HepG2 (cell line): ENCODE measurements around the gene ABCD1. TPM values are rescaled to one million over a fixed set of nuclear protein-coding genes. Genes with fewer than 3 reads are reported as not detected.

Experiments used
- ARNTL ChIP-seq: sonication (generic); formaldehyde crosslinking; IDR thresholded peaks from 2 replicates; pipeline ENCODE4 v1.4.0; 2020; ENCODE audit warnings: mild to moderate bottlenecking, missing genetic modification reagents
- ASH2L ChIP-seq: fragments of 300-600, 200-600 bp; sonication (generic); IDR thresholded peaks from 2 replicates; pipeline ENCODE4 v1.7.0; 2017; ENCODE audit warnings: low read depth, mild to moderate bottlenecking, moderate library complexity, mixed read lengths, low read length; ENCODE audit not compliant: insufficient read length
- BORCS8-MEF2B ChIP-seq: sonication (generic); formaldehyde crosslinking; IDR thresholded peaks from 2 replicates; pipeline ENCODE4 v1.8.0; 2022; ENCODE audit warnings: mild to moderate bottlenecking, missing genetic modification reagents
- ELF3 ChIP-seq: IDR thresholded peaks from 2 replicates; pipeline ENCODE4 v1.6.1; 2016; ENCODE audit warnings: missing genetic modification reagents, missing compliant biosample characterization
- ELF4 ChIP-seq: sonication (generic); formaldehyde crosslinking; IDR thresholded peaks from 2 replicates; pipeline ENCODE4 v1.5.0; 2020; ENCODE audit warnings: missing genetic modification reagents, mild to moderate bottlenecking, moderate library complexity, borderline replicate concordance
- GABPA ChIP-seq, 2 experiments: IDR thresholded peaks; 2 replicates each; pipeline ENCODE4 v1.6.1; 2011 to 2016; ENCODE audit warnings: low read depth in 2 of 2, low read length in 1 of 2, missing biosample characterization in 1 of 2, missing genetic modification characterization in 1 of 2
- MEF2D ChIP-seq: sonication (generic); formaldehyde crosslinking; IDR thresholded peaks from 2 replicates; pipeline ENCODE4 v1.5.1; 2020; ENCODE audit warnings: mild to moderate bottlenecking, missing genetic modification reagents
- MXI1 ChIP-seq: IDR thresholded peaks from 3 replicates; pipeline ENCODE4 v1.6.1; 2012; ENCODE audit warnings: low read depth, low read length, inconsistent platforms, borderline replicate concordance
- NCOA2 ChIP-seq: sonication (generic); formaldehyde crosslinking; IDR thresholded peaks from 2 replicates; pipeline ENCODE4 v1.8.0; 2022; ENCODE audit warnings: inconsistent platforms
- RAD21 ChIP-seq: fragments of 450-650 bp; formaldehyde crosslinking; IDR thresholded peaks from 2 replicates; pipeline ENCODE4 v1.5.0; 2020; ENCODE audit warnings: mild to moderate bottlenecking
- SCMH1 ChIP-seq: sonication (generic); formaldehyde crosslinking; IDR thresholded peaks from 2 replicates; pipeline ENCODE4 v1.9.0; 2021; ENCODE audit warnings: missing genetic modification reagents, mild to moderate bottlenecking, borderline replicate concordance
- TEAD2 ChIP-seq: sonication (generic); formaldehyde crosslinking; IDR thresholded peaks from 2 replicates; pipeline ENCODE4 v1.9.0; 2021; ENCODE audit warnings: missing genetic modification reagents
- TOPORS ChIP-seq: sonication (generic); formaldehyde crosslinking; IDR thresholded peaks from 2 replicates; pipeline ENCODE4 v1.8.0; 2023; ENCODE audit warnings: mild to moderate bottlenecking, missing genetic modification reagents
- ZNF253 ChIP-seq: sonication (generic); formaldehyde crosslinking; IDR thresholded peaks from 2 replicates; pipeline ENCODE4 v1.8.0; 2022; ENCODE audit warnings: mild to moderate bottlenecking, missing genetic modification reagents, borderline replicate concordance
- ZNF44 ChIP-seq: sonication (generic); formaldehyde crosslinking; IDR thresholded peaks from 2 replicates; pipeline ENCODE4 v1.5.1; 2020; ENCODE audit warnings: mild to moderate bottlenecking, missing genetic modification reagents
- ZNF451 ChIP-seq: sonication (generic); formaldehyde crosslinking; IDR thresholded peaks from 2 replicates; pipeline ENCODE4 v1.5.0; 2020; ENCODE audit warnings: mild to moderate bottlenecking, missing genetic modification reagents
- ZNF780A ChIP-seq: sonication (generic); formaldehyde crosslinking; IDR thresholded peaks from 2 replicates; pipeline ENCODE4 v1.8.0; 2022; ENCODE audit warnings: mild to moderate bottlenecking, missing genetic modification reagents, moderate library complexity
- ZSCAN12 ChIP-seq: sonication (generic); formaldehyde crosslinking; IDR thresholded peaks from 2 replicates; pipeline ENCODE4 v1.9.0; 2021; ENCODE audit warnings: mild to moderate bottlenecking, missing genetic modification reagents
- polyA plus RNA-seq, 8 experiments: library from polyadenylated mRNA; depleted of rRNA in 3 of 8; stranded (reverse) in 7 of 8; unstranded in 1 of 8; fragments of >200 nt; fragmentation: Illumina TruSeq in 4 of 8; extraction: Trizol in 4 of 8; gene quantifications; 2 replicates each; pipeline versions ENCODE4 v1.2.1 to v1.2.3, GENCODE V29; 2011 to 2016; ENCODE audit warnings: low read depth in 4 of 8, missing spikeins in 1 of 8, mixed read lengths in 1 of 8; ENCODE audit not compliant: insufficient read depth in 1 of 8
- total RNA-seq, 5 experiments: library from RNA; depleted of rRNA; stranded (reverse); fragments of >200 nt; fragmentation: Illumina TruSeq; extraction: Trizol; gene quantifications; 2 replicates each; pipeline ENCODE4 v1.2.3, GENCODE V29; 2016; ENCODE audit warnings: low read depth in 1 of 5
- TF ChIP-seq, protein P1 (sequence below): IDR thresholded peaks from 2 replicates; pipeline ENCODE4 v1.6.1; 2016; ENCODE audit warnings: mild to moderate bottlenecking, missing biosample characterization, missing genetic modification reagents
- TF ChIP-seq, protein P2 (sequence below): sonication (generic); formaldehyde crosslinking; IDR thresholded peaks from 2 replicates; pipeline ENCODE4 v1.5.0; 2020; ENCODE audit warnings: missing genetic modification reagents, mild to moderate bottlenecking, borderline replicate concordance
- TF ChIP-seq, protein P3 (sequence below): sonication (generic); IDR thresholded peaks from 2 replicates; pipeline ENCODE4 v1.6.1; 2016; ENCODE audit warnings: low read depth, borderline replicate concordance
- TF ChIP-seq, protein P4 (sequence below): sonication (generic); formaldehyde crosslinking; IDR thresholded peaks from 2 replicates; pipeline ENCODE4 v1.8.1; 2023; ENCODE audit warnings: missing genetic modification reagents, mild to moderate bottlenecking, borderline replicate concordance
- TF ChIP-seq, protein P5 (sequence below): sonication (generic); formaldehyde crosslinking; IDR thresholded peaks from 2 replicates; pipeline ENCODE4 v1.4.0; 2020; ENCODE audit warnings: mild to moderate bottlenecking, missing genetic modification reagents
- TF ChIP-seq, protein P6 (sequence below): sonication (generic); formaldehyde crosslinking; IDR thresholded peaks from 2 replicates; pipeline ENCODE4 v1.4.0; 2020; ENCODE audit warnings: mild to moderate bottlenecking, missing genetic modification reagents

Gene ABCD1
- total and polyA plus RNA-seq, 2 of the 13 experiments (the other 11 are each of a cell fraction or from before 2014, with no cell fraction given) = 11.4 to 15.9 TPM

DNA sequence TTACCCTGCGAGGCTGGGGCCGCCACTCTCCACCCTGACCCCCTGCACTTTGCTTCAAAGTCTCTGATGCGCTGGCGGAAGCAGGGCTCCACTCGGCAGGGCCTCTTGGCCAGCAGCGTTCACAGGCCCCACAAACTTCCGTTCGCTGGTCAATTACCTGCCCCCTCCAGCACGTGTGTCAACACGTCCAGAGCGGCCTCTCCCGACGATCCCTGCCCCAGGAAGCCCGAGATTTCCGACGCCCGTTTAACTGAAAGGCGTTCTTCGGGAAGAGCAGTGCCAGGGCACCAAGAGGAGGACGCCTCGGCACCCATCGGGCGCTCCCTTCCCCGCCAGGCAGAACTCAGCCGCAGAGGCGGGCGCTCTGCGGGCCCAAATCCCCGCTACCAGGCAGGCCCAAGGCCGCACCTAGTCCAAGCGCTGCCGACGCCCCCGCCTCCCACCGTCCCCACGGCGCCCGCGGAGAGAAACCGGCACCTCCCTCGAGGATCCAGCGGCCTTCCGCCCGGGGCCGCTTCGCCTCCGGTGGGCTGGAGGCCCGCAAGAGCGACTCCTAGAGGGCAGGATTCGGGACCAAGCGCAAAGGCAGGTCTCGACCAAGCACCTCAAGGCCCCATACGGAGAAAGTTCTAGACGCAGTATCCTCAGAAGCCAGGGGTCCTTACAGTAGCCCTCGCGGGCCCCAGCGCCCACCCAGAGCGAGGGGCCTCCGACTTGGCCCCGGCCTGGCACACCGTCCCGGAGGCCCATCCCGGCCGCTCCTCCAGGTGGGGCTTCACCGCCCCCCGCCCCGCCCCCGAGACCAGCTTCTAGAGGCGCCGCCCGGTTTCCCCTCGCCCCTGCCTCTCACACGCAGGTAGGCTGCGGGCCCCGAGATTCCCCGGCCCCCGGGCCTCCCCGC is 1.1 kb upstream of the ABCD1 start (continued):
- TF ChIP-seq, protein P1, sequence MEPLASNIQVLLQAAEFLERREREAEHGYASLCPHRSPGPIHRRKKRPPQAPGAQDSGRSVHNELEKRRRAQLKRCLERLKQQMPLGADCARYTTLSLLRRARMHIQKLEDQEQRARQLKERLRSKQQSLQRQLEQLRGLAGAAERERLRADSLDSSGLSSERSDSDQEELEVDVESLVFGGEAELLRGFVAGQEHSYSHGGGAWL = 0 out of 2 replicates have a peak, but pooled peaks have one; percentile 25
- TF ChIP-seq ASH2L = peak; percentile 26
- TF ChIP-seq MEF2D (CRISPR knock-in tag) = peak; percentile 24; the same call in 1 of the 2 replicates
- TF ChIP-seq GABPA (IDR thresholded peaks at IDR 0.05; ENCODE audit: low read depth, low read length) = no peak
- TF ChIP-seq GABPA (CRISPR knock-in tag; IDR thresholded peaks at IDR 0.05; ENCODE audit: low read depth) = peak; percentile 82
- peak; percentile 73; the same call in 1 of the 3 replicates for TF ChIP-seq MXI1
- TF ChIP-seq SCMH1 (CRISPR knock-in tag) = no peak
- TF ChIP-seq ZSCAN12 (CRISPR knock-in tag) = no peak
- 0 out of 2 replicates have a peak, but pooled peaks have one; percentile 39 for TF ChIP-seq NCOA2 (CRISPR knock-in tag)
- TF ChIP-seq RAD21 (CRISPR knock-in tag) = no peak
- TF ChIP-seq, protein P2, sequence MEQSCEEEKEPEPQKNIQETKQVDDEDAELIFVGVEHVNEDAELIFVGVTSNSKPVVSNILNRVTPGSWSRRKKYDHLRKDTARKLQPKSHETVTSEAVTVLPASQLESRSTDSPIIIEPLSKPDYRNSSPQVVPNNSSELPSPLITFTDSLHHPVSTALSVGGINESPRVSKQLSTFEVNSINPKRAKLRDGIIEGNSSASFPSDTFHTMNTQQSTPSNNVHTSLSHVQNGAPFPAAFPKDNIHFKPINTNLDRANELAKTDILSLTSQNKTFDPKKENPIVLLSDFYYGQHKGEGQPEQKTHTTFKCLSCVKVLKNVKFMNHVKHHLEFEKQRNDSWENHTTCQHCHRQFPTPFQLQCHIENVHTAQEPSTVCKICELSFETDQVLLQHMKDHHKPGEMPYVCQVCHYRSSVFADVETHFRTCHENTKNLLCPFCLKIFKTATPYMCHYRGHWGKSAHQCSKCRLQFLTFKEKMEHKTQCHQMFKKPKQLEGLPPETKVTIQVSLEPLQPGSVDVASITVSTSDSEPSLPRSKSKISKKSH = 0 out of 2 replicates have a peak, but pooled peaks have one; percentile 48
- TF ChIP-seq ZNF780A (CRISPR knock-in tag) = no peak
- no peak for TF ChIP-seq ZNF253 (CRISPR knock-in tag)
- TF ChIP-seq ELF3 (CRISPR knock-in tag) = peak; percentile 67
- TF ChIP-seq ELF4 (CRISPR knock-in tag) = 0 out of 2 replicates have a peak, but pooled peaks have one; percentile 52
- TF ChIP-seq, protein P3, sequence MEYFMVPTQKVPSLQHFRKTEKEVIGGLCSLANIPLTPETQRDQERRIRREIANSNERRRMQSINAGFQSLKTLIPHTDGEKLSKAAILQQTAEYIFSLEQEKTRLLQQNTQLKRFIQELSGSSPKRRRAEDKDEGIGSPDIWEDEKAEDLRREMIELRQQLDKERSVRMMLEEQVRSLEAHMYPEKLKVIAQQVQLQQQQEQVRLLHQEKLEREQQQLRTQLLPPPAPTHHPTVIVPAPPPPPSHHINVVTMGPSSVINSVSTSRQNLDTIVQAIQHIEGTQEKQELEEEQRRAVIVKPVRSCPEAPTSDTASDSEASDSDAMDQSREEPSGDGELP = peak; percentile 24; the same call in 1 of the 2 replicates
- peak; percentile 56; the same call in 1 of the 2 replicates for TF ChIP-seq BORCS8-MEF2B (CRISPR knock-in tag)
- TF ChIP-seq ZNF44 (CRISPR knock-in tag) = 0 out of 2 replicates have a peak, but pooled peaks have one; percentile 47
- TF ChIP-seq, protein P4, sequence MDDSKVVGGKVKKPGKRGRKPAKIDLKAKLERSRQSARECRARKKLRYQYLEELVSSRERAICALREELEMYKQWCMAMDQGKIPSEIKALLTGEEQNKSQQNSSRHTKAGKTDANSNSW (CRISPR knock-in tag) = no peak
- TF ChIP-seq, protein P5, sequence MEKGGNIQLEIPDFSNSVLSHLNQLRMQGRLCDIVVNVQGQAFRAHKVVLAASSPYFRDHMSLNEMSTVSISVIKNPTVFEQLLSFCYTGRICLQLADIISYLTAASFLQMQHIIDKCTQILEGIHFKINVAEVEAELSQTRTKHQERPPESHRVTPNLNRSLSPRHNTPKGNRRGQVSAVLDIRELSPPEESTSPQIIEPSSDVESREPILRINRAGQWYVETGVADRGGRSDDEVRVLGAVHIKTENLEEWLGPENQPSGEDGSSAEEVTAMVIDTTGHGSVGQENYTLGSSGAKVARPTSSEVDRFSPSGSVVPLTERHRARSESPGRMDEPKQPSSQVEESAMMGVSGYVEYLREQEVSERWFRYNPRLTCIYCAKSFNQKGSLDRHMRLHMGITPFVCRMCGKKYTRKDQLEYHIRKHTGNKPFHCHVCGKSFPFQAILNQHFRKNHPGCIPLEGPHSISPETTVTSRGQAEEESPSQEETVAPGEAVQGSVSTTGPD = no peak
- TF ChIP-seq TEAD2 = no peak
- TF ChIP-seq ARNTL (CRISPR knock-in tag) = peak; percentile 85
- TF ChIP-seq, protein P6, sequence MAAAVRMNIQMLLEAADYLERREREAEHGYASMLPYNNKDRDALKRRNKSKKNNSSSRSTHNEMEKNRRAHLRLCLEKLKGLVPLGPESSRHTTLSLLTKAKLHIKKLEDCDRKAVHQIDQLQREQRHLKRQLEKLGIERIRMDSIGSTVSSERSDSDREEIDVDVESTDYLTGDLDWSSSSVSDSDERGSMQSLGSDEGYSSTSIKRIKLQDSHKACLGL (CRISPR knock-in tag) = peak; percentile 62; the same call in 1 of the 2 replicates
- no peak for TF ChIP-seq ZNF451
- no peak for TF ChIP-seq TOPORS (CRISPR knock-in tag)
